Adrenal gland (tissue), 12 donors: ENCODE data around the gene UVRAG. TPM values are rescaled to one million over a fixed set of nuclear protein-coding genes. Genes with fewer than 3 reads are reported as not detected.
A peak's percentile ranks its signal among the peaks of the same experiment; 100 is the strongest.

Experiments used
- DNase-seq, 7 donors: peaks; one replicate each; pipeline ENCODE4 v3.0.0-alpha.2; 2019 to 2020
- H3K27ac ChIP-seq, 5 donors: fragments of 200-600 bp; sonication (generic) in 4 of 5; 1 replicate in 3 of 5; 2 replicates in 2 of 5; pipeline versions ENCODE4 v1.5.1 to v1.8.0; 2016 to 2020; ENCODE audit warnings: mild to moderate bottlenecking in 1 of 5
- H3K27me3 ChIP-seq: fragments of 200-600 bp; 2 replicates; pipeline ENCODE4 v1.8.0; 2021
- H3K36me3 ChIP-seq, 2 donors: fragments of 200-600 bp; replicated peaks in 1 of 2; 1 replicate in 1 of 2; 2 replicates in 1 of 2; pipeline versions ENCODE4 v1.5.1 to v1.8.0; 2018 to 2022
- H3K4me1 ChIP-seq, 2 donors: fragments of 200-600 bp; replicated peaks in 1 of 2; 1 replicate in 1 of 2; 2 replicates in 1 of 2; pipeline versions ENCODE4 v1.5.1 to v1.8.0; 2018 to 2021
- H3K4me3 ChIP-seq, 4 donors: fragments of 200-600 bp; sonication (generic) in 3 of 4; one replicate each; pipeline ENCODE4 v1.5.1; 2016 to 2018
- H3K9me3 ChIP-seq, 3 donors: fragments of 200-600 bp; sonication (generic) in 1 of 3; replicated peaks in 1 of 3; 1 replicate in 2 of 3; 2 replicates in 1 of 3; pipeline versions ENCODE4 v1.5.1 to v1.8.0; 2016 to 2021
- CTCF ChIP-seq, 6 experiments: fragments of 450-650 bp in 4 of 6; fragments of 200-600 bp in 2 of 6; sonication (generic) in 1 of 6; IDR thresholded peaks; 1 replicate in 5 of 6; 2 replicates in 1 of 6; pipeline versions ENCODE4 v1.5.1 to v1.8.0; 2016 to 2021; ENCODE audit warnings: antibody characterized with exemption in 6 of 6, mild to moderate bottlenecking in 2 of 6, moderate library complexity in 1 of 6
- POLR2A ChIP-seq, 2 donors: fragments of 450-650 bp; IDR thresholded peaks; one replicate each; pipeline ENCODE4 v1.6.1; 2017; ENCODE audit warnings: antibody characterized with exemption in 2 of 2, mild to moderate bottlenecking in 2 of 2, moderate library complexity in 1 of 2
- WGBS, 4 donors: extraction: QIAGEN DNeasy Blood & Tissue Kit in 2 of 4; methylation state at CpG; one replicate each; pipeline versions ENCODE4 v1.1.5 to v1.1.7; 2013 to 2017; 5-methylcytosine and 5-hydroxymethylcytosine counted together
- intact Hi-C, 2 donors: fragments of 100-400 bp; cut with DNase I; formaldehyde crosslinking; loops; one replicate each; pipeline versions ENCODE4 v1.14.1 to v1.15.0; 2022 to 2023
- polyA plus RNA-seq, 3 donors: library from polyadenylated mRNA; stranded (reverse); fragments of 200-250 nt in 2 of 3; fragments of 350-450 nt in 1 of 3; fragmentation: Illumina TruSeq in 1 of 3; extraction: RNeasy Lipid Tissue Mini Kit (QIAGEN cat#74804) in 1 of 3; gene quantifications; one replicate each; pipeline ENCODE4 v1.2.3, GENCODE V29; 2013 to 2014
- total RNA-seq, 9 donors: library from RNA; depleted of rRNA in 4 of 9; stranded (reverse); fragments of >200 nt in 4 of 9; fragments of 120-200 nt in 1 of 9; fragmentation: NEBNext Ultra II Directional in 1 of 9; extraction: Animal tissue kit (Norgen Biotek cat#: 25700) in 1 of 9; gene quantifications; one replicate each; pipeline versions ENCODE4 v1.1.0 to v1.2.4, GENCODE V29; 2013 to 2023
- donor health status: healthy with polysubstance abuse.
- donor health status: Bipolar disorder and iron deficiency.
- donor health status: DM: yes; HTN: yes; CAD: no.
- donor health status: DM: no; HTN: no; CAD: no.
- donor health status: DM: no; HTN: no; CAD: no.
- donor health status: DM: yes; HTN: yes; CAD: no.

UVRAG gene
- total and polyA plus RNA-seq, 12 donors, result 10.9 to 61.4 (median 28.5) TPM

GRCh38 chr11:75802021-75802912 is 12.7 kb upstream of the UVRAG start:
- TF ChIP-seq CTCF (IDR thresholded peaks at IDR 0.05) (no peak), POLR2A (IDR thresholded peaks at IDR 0.05) (no peak)
- Histone ChIP-seq H3K4me1 (peaks cover 0 to 17% of the 10 kb centered on the region in 2 donors), H3K27ac (peak overlapping the region in 2 of 5 donors; percentile 54 to 64), H3K9me3 (no peaks in the 10 kb centered on the region), H3K36me3 (no peaks in the 10 kb centered on the region), H3K4me3 (no peak overlapping the region), H3K27me3 (no peaks in the 10 kb centered on the region)
- intact Hi-C loops, result loop anchor here (5.0 kb wide), 2 partner anchors 65 to 350 kb away; no protein-coding TSS in a partner anchor
- DNase-seq, result peak; percentile 45 to 71 (median 63)
- WGBS, 4 donors, result 60 to 75% (median 62%) methylated on average over 12 of the region's 12 CpGs

- Histone ChIP-seq H3K36me3 (no peaks in the 10 kb centered on the region), H3K9me3 (no peaks in the 10 kb centered on the region), H3K27ac (peak overlapping the region in 2 of 5 donors; percentile 54 to 64), H3K27me3 (no peaks in the 10 kb centered on the region), H3K4me3 (no peak overlapping the region), H3K4me1 (peaks cover 0 to 17% of the 10 kb centered on the region in 2 donors)
- peak; percentile 71 to 94 (median 84) for DNase-seq
- WGBS, 4 donors, result 33 to 45% (median 41%) methylated on average over 8 to 10 of the region's 10 CpGs
- TF ChIP-seq CTCF (IDR thresholded peaks at IDR 0.05) (peak; percentile 80 to 97 (median 93)), POLR2A (IDR thresholded peaks at IDR 0.05) (no peak)
- intact Hi-C loops, result loop anchor here (5.0 kb wide), 2 partner anchors 64 to 349 kb away; no protein-coding TSS in a partner anchor
These were observed 11.8 kb upstream of the UVRAG start for GRCh38 chr11:75802913-75803820.

- Histone ChIP-seq H3K9me3 (no peaks in the 10 kb centered on the region), H3K4me3 (no peak overlapping the region), H3K27ac (no peak overlapping the region), H3K36me3 (no peaks in the 10 kb centered on the region), H3K4me1 (peaks cover 0 to 4% of the 10 kb centered on the region in 2 donors), H3K27me3 (no peaks in the 10 kb centered on the region)
- WGBS, 4 donors, result 67 to 78% (median 75%) methylated on average over 2 of the region's 2 CpGs
- intact Hi-C loops, result no loop called here
- TF ChIP-seq CTCF (IDR thresholded peaks at IDR 0.05) (no peak), POLR2A (IDR thresholded peaks at IDR 0.05) (no peak)
- DNase-seq, result no peak
These were observed 5.9 kb upstream of the UVRAG start for GRCh38 chr11:75809111-75809510.

GRCh38 chr11:75809991-75810390 is 5.0 kb upstream of the UVRAG start:
- Histone ChIP-seq H3K27ac (no peak overlapping the region), H3K27me3 (no peaks in the 10 kb centered on the region), H3K4me3 (no peak overlapping the region), H3K36me3 (no peaks in the 10 kb centered on the region), H3K9me3 (no peaks in the 10 kb centered on the region), H3K4me1 (peaks cover 0 to 6% of the 10 kb centered on the region in 2 donors)
- intact Hi-C loops, result no loop called here
- WGBS, 4 donors, result 55 to 88% (median 77%) methylated on average over 2 of the region's 2 CpGs
- TF ChIP-seq POLR2A (IDR thresholded peaks at IDR 0.05) (no peak), CTCF (IDR thresholded peaks at IDR 0.05) (no peak)
- no peak for DNase-seq
